Omental fat pad (tissue), 4 donors: ENCODE data around the gene ERG28. TPM values are rescaled to one million over a fixed set of nuclear protein-coding genes. Genes with fewer than 3 reads are reported as not detected.

Experiments used
- ATAC-seq: fragments of 150-250 bp; one replicate; pipeline ENCODE4 v1.9.1; 2016; ENCODE audit warnings: mild to moderate bottlenecking, moderate library complexity; ENCODE audit not compliant: low FRiP score
- DNase-seq: peaks from one replicate; pipeline ENCODE4 v3.0.0-alpha.2; 2019; ENCODE audit warnings: low spot score
- CTCF ChIP-seq, 3 donors: fragments of 450-650 bp; IDR thresholded peaks; one replicate each; pipeline ENCODE4 v1.5.1; 2016 to 2017; ENCODE audit warnings: antibody characterized with exemption in 3 of 3, mild to moderate bottlenecking in 3 of 3, moderate library complexity in 2 of 3
- total RNA-seq, 4 donors: library from RNA; depleted of rRNA; stranded (reverse); fragments of >200 nt; gene quantifications; one replicate each; pipeline ENCODE4 v1.1.0, GENCODE V29; 2016

Gene ERG28
- total RNA-seq, 4 donors from 2014 or later, result 3.6 to 5.5 (median 5.1) TPM

GRCh38 chr14:75626863-75627262 lies 33.8 kb downstream of the ERG28 start:
- DNase-seq, result no peak
- ATAC-seq, result no peak
- no peak for TF ChIP-seq CTCF (IDR thresholded peaks at IDR 0.05)

DNA sequence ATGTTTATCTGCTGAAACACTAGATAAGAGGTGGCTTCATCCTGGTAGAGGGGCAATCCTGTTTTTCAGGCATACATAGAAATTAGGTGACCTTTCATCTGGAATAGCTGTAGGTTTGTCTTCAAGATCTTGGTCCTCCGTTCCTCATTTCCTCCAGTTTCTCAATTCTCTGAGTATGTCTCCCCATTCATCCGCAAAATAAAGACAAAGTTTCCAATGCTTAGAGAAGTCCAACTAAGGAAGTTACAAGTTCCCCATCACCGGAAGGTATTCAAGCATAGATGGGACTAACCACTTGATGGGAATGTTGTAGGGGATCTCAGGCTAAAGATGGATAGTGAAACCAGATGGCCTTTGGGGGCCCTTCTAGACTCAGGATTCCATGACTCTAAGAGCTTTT lies 34.3 kb downstream of the ERG28 start:
- TF ChIP-seq CTCF (IDR thresholded peaks at IDR 0.05), result no peak
- DNase-seq (no peak), ATAC-seq (no peak)

DNA sequence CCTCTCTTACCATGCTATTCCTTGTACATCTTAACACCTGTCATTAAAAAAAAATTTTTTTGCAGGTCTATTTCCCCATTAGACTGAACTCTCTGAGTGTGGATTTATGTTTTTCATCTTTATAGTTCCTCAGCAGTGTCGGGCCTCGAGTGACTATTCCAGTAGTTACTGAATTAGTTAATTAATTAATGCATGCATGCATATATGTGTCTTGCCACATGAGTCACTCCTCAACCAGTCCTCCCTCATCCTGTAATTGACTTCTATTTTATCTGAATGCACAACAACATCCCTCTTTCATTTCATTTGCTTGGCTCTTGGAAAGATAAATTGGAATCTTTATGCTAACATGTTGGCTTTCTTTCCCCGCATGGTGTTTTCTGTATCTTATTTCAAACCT lies 35.6 kb downstream of the ERG28 start:
- TF ChIP-seq CTCF (IDR thresholded peaks at IDR 0.05), result no peak
- ATAC-seq (no peak), DNase-seq (no peak)

GRCh38 chr14:75619548-75619947 lies 41.1 kb downstream of the ERG28 start:
- ATAC-seq (no peak), DNase-seq (no peak)
- no peak for TF ChIP-seq CTCF (IDR thresholded peaks at IDR 0.05)

DNA sequence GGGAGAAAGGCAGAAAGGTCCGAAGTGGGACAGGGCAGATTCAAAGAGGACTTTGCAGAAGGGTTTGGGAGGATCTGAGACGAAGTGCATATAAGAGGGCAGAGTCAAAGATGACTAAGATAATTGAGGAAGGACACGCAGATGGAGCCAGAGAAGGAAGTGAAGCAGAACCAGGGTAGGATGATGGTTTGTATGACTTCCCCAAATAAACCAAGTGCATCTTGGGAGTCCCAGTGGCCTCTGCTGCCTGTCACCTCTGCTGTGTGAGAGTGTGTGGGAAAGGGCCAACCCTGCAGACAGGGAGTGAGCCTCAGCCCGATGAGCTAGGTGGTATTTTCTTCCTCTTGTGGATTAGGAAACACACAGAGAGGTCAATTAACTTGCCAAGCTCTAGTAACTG lies 45.5 kb downstream of the ERG28 start:
- no peak for DNase-seq
- no peak for ATAC-seq
- TF ChIP-seq CTCF (IDR thresholded peaks at IDR 0.05), result no peak

GRCh38 chr14:75614179-75614578 lies 46.5 kb downstream of the ERG28 start:
- no peak for DNase-seq
- no peak for ATAC-seq
- TF ChIP-seq CTCF (IDR thresholded peaks at IDR 0.05), result no peak

- TF ChIP-seq CTCF (IDR thresholded peaks at IDR 0.05), result no peak
- DNase-seq (no peak), ATAC-seq (no peak)
Observed at GRCh38 chr14:75612157-75612556, 48.5 kb downstream of the ERG28 start.
